ENCODE measurements around the gene MELTF.

The MELTF gene

GRCh38 chr3:196992461-196993065 lies 37.1 kb downstream of the MELTF start:
- TF ChIP-seq CTCF (IDR thresholded peaks at IDR 0.05; ENCODE audit: low read depth, low read length, missing control alignments), result no peak
- H3K4me3 ChIP-seq (ENCODE audit: low read depth, low read length), result no peak overlapping the region
- DNase-seq (ENCODE audit: low read depth), result no peak

- no peak overlapping the region for H3K4me3 ChIP-seq (ENCODE audit: low read depth, low read length)
- no peak for DNase-seq (ENCODE audit: low read depth)
- no peak for TF ChIP-seq CTCF (IDR thresholded peaks at IDR 0.05; ENCODE audit: low read depth, low read length, missing control alignments)
Observed at GRCh38 chr3:196991581-196992460, 37.8 kb downstream of the MELTF start.

- no peak overlapping the region for H3K4me3 ChIP-seq (ENCODE audit: low read depth, low read length)
- DNase-seq (ENCODE audit: low read depth), result no peak
- TF ChIP-seq CTCF (IDR thresholded peaks at IDR 0.05; ENCODE audit: low read depth, low read length, missing control alignments), result no peak
Observed at GRCh38 chr3:196990601-196991007, 39.0 kb downstream of the MELTF start.

GRCh38 chr3:196989721-196990262 lies 39.8 kb downstream of the MELTF start:
- no peak overlapping the region for H3K4me3 ChIP-seq (ENCODE audit: low read depth, low read length)
- DNase-seq (ENCODE audit: low read depth), result no peak
- TF ChIP-seq CTCF (IDR thresholded peaks at IDR 0.05; ENCODE audit: low read depth, low read length, missing control alignments), result no peak

- no peak for TF ChIP-seq CTCF (IDR thresholded peaks at IDR 0.05; ENCODE audit: low read depth, low read length, missing control alignments)
- DNase-seq (ENCODE audit: low read depth), result no peak
Observed at GRCh38 chr3:196988241-196989029, 41.2 kb downstream of the MELTF start.

GRCh38 chr3:196987022-196987421 lies 42.6 kb downstream of the MELTF start:
- no peak for DNase-seq (ENCODE audit: low read depth)
- H3K4me3 ChIP-seq (ENCODE audit: low read depth, low read length), result no peak overlapping the region
- no peak for TF ChIP-seq CTCF (IDR thresholded peaks at IDR 0.05; ENCODE audit: low read depth, low read length, missing control alignments)

More at GRCh38 chr3:196988241-196989029, 41.2 kb downstream of the MELTF start:
- no peak overlapping the region for H3K4me3 ChIP-seq (ENCODE audit: low read depth, low read length)

Measured in GM12864 (cell line).